HG02840 (cell line): ENCODE results near the gene ZFAND3.

ENCODE experiments used
- ATAC-seq: cut with Tn5 transposase; IDR thresholded peaks from one replicate; pipeline ENCODE4 v1.9.1; 2021; ENCODE audit warnings: mild to moderate bottlenecking, moderate library complexity, moderate number of reproducible peaks; ENCODE audit not compliant: unreplicated experiment, low FRiP score

The ZFAND3 gene

GRCh38 chr6:37826188-37826587 lies 6.7 kb downstream of the ZFAND3 start:
- ATAC-seq, result no peak

GRCh38 chr6:37826993-37827392 lies 7.5 kb downstream of the ZFAND3 start:
- ATAC-seq, result no peak

GRCh38 chr6:37827603-37828265 lies 8.2 kb downstream of the ZFAND3 start:
- no peak for ATAC-seq

- ATAC-seq, result no peak
Observed at GRCh38 chr6:37830225-37830624, 10.7 kb downstream of the ZFAND3 start.

- no peak for ATAC-seq
Observed at GRCh38 chr6:37831457-37831856, 11.9 kb downstream of the ZFAND3 start.

GRCh38 chr6:37835923-37836322 lies 16.4 kb downstream of the ZFAND3 start:
- ATAC-seq, result no peak

- no peak for ATAC-seq
Observed at GRCh38 chr6:37838219-37838921, 18.8 kb downstream of the ZFAND3 start.

- ATAC-seq, result no peak
Observed at GRCh38 chr6:37840143-37840939, 20.8 kb downstream of the ZFAND3 start.

GRCh38 chr6:37840940-37841300 lies 21.4 kb downstream of the ZFAND3 start:
- no peak for ATAC-seq

GRCh38 chr6:37845026-37845911 lies 25.7 kb downstream of the ZFAND3 start:
- ATAC-seq, result no peak

GRCh38 chr6:37845930-37846329 lies 26.4 kb downstream of the ZFAND3 start:
- ATAC-seq, result no peak

GRCh38 chr6:37847704-37848103 lies 28.2 kb downstream of the ZFAND3 start:
- ATAC-seq, result no peak

GRCh38 chr6:37848371-37848770 lies 28.8 kb downstream of the ZFAND3 start:
- no peak for ATAC-seq

GRCh38 chr6:37850260-37850659 lies 30.7 kb downstream of the ZFAND3 start:
- no peak for ATAC-seq

GRCh38 chr6:37850728-37851285 lies 31.3 kb downstream of the ZFAND3 start:
- ATAC-seq, result no peak

GRCh38 chr6:37851997-37852524 lies 32.5 kb downstream of the ZFAND3 start:
- ATAC-seq, result no peak

- ATAC-seq, result no peak
Observed at GRCh38 chr6:37856285-37856684, 36.8 kb downstream of the ZFAND3 start.

- no peak for ATAC-seq
Observed at GRCh38 chr6:37858363-37858762, 38.8 kb downstream of the ZFAND3 start.

- ATAC-seq, result no peak
Observed at GRCh38 chr6:37860226-37860839, 40.8 kb downstream of the ZFAND3 start.
